Measurements from ENCODE around the gene SGIP1. TPM values are rescaled to one million over a fixed set of nuclear protein-coding genes. Genes with fewer than 3 reads are reported as not detected.

SGIP1 gene
- total and polyA plus RNA-seq, 2 experiments from 2014 or later, result 2.4 to 6.1 TPM

DNA sequence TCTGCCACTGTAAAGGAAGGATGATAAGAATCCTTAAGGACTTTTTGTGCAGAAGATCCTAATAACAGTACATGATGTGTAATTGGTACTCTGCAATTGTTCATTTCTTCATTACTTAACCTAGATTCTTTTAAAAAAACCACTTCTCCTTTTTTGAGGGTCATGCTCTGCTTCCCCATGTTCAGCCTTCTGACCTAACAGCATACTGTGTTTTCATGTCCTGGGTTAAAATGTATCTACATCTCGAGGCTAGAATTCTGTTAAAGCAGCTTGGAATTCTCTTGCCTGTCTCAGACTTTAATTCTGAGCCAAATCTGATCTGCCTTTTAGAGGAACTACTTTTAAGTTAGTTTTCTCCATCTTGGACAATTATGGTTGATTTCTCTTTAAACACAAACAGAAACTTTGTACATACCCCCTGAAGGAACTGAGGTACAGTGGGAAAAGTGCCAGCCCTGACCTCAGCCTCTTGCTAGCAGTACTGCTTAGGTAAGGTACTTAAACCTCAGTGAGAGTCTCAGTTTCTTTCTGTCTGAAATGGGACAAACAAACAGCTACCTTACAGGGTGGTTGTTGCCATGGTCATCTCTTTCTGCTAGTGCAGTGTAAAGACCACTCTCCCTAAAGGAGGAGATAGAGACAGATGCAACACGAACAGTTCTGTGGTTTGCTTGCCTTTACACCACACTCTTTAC, 115.1 kb downstream of the SGIP1 start:
- Mint-ChIP-seq H3K4me3 (no peak overlapping the region), H3K9me3 (no peaks in the 10 kb centered on the region)
- no peak overlapping the region for H3K27ac ChIP-seq (ENCODE audit: low read depth)

GRCh38 chr1:66652556-66652955, 118.6 kb downstream of the SGIP1 start:
- DNase-seq (ENCODE audit: low spot score), result peak; percentile 5
- H3K9me2 ChIP-seq (ENCODE audit: insufficient read depth), result no peaks in the 10 kb centered on the region
- H3K36me3 ChIP-seq (ENCODE audit: insufficient read depth), result no peaks in the 10 kb centered on the region
- H3K79me2 ChIP-seq (replicated peaks; ENCODE audit: insufficient read depth), result no peaks in the 10 kb centered on the region
- no peak overlapping the region for H3K4me2 ChIP-seq
- Mint-ChIP-seq H3K27ac (peak overlapping the region; percentile 54; the same call in 1 of the 2 replicates), H3K4me3 (no peak overlapping the region), H3K9me3 (no peaks in the 10 kb centered on the region), H3K4me1 (peaks cover 15% of the 10 kb centered on the region), H3K27me3 (ENCODE audit: insufficient read depth, low read depth, poor library complexity) (peaks cover 2% of the 10 kb centered on the region), H3K36me3 (ENCODE audit: low read depth) (no peaks in the 10 kb centered on the region)
- ATAC-seq, result peak; percentile 70
- no peaks in the 10 kb centered on the region for H3K27me3 ChIP-seq (ENCODE audit: insufficient read depth)
- H3K4me3 ChIP-seq, result no peak overlapping the region
- TF ChIP-seq ZNF331 (CRISPR knock-in tag; IDR thresholded peaks at IDR 0.05; ENCODE audit: low read depth) (no peak), JUNB (IDR thresholded peaks at IDR 0.05; ENCODE audit: unreplicated experiment) (no peak)
- TF ChIP-seq, protein P1, sequence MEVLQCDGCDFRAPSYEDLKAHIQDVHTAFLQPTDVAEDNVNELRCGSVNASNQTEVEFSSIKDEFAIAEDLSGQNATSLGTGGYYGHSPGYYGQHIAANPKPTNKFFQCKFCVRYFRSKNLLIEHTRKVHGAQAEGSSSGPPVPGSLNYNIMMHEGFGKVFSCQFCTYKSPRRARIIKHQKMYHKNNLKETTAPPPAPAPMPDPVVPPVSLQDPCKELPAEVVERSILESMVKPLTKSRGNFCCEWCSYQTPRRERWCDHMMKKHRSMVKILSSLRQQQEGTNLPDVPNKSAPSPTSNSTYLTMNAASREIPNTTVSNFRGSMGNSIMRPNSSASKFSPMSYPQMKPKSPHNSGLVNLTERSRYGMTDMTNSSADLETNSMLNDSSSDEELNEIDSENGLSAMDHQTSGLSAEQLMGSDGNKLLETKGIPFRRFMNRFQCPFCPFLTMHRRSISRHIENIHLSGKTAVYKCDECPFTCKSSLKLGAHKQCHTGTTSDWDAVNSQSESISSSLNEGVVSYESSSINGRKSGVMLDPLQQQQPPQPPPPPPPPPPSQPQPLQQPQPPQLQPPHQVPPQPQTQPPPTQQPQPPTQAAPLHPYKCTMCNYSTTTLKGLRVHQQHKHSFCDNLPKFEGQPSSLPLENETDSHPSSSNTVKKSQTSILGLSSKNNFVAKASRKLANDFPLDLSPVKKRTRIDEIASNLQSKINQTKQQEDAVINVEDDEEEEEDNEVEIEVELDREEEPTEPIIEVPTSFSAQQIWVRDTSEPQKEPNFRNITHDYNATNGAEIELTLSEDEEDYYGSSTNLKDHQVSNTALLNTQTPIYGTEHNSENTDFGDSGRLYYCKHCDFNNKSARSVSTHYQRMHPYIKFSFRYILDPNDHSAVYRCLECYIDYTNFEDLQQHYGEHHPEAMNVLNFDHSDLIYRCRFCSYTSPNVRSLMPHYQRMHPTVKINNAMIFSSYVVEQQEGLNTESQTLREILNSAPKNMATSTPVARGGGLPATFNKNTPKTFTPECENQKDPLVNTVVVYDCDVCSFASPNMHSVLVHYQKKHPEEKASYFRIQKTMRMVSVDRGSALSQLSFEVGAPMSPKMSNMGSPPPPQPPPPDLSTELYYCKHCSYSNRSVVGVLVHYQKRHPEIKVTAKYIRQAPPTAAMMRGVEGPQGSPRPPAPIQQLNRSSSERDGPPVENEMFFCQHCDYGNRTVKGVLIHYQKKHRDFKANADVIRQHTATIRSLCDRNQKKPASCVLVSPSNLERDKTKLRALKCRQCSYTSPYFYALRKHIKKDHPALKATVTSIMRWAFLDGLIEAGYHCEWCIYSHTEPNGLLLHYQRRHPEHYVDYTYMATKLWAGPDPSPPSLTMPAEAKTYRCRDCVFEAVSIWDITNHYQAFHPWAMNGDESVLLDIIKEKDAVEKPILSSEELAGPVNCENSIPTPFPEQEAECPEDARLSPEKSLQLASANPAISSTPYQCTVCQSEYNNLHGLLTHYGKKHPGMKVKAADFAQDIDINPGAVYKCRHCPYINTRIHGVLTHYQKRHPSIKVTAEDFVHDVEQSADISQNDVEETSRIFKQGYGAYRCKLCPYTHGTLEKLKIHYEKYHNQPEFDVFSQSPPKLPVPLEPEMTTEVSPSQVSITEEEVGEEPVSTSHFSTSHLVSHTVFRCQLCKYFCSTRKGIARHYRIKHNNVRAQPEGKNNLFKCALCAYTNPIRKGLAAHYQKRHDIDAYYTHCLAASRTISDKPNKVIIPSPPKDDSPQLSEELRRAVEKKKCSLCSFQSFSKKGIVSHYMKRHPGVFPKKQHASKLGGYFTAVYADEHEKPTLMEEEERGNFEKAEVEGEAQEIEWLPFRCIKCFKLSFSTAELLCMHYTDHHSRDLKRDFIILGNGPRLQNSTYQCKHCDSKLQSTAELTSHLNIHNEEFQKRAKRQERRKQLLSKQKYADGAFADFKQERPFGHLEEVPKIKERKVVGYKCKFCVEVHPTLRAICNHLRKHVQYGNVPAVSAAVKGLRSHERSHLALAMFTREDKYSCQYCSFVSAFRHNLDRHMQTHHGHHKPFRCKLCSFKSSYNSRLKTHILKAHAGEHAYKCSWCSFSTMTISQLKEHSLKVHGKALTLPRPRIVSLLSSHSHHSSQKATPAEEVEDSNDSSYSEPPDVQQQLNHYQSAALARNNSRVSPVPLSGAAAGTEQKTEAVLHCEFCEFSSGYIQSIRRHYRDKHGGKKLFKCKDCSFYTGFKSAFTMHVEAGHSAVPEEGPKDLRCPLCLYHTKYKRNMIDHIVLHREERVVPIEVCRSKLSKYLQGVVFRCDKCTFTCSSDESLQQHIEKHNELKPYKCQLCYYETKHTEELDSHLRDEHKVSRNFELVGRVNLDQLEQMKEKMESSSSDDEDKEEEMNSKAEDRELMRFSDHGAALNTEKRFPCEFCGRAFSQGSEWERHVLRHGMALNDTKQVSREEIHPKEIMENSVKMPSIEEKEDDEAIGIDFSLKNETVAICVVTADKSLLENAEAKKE (CRISPR knock-in tag; IDR thresholded peaks at IDR 0.05), result 0 out of 2 replicates have a peak, but pooled peaks have one; percentile 8
- no peaks in the 10 kb centered on the region for H3F3A ChIP-seq (replicated peaks; ENCODE audit: low read depth)
- H4K20me1 ChIP-seq (replicated peaks; ENCODE audit: insufficient read depth), result no peaks in the 10 kb centered on the region
- no peak overlapping the region for H3K27ac ChIP-seq (ENCODE audit: low read depth)
- no peak overlapping the region for H2AFZ ChIP-seq
- H3K4me1 ChIP-seq (ENCODE audit: insufficient read depth), result peaks cover 6% of the 10 kb centered on the region; the same call in 1 of the 2 replicates

More for the DNA sequence above, 115.1 kb downstream of the SGIP1 start:
- H3F3A ChIP-seq (replicated peaks; ENCODE audit: low read depth), result no peaks in the 10 kb centered on the region
- TF ChIP-seq, protein P2, sequence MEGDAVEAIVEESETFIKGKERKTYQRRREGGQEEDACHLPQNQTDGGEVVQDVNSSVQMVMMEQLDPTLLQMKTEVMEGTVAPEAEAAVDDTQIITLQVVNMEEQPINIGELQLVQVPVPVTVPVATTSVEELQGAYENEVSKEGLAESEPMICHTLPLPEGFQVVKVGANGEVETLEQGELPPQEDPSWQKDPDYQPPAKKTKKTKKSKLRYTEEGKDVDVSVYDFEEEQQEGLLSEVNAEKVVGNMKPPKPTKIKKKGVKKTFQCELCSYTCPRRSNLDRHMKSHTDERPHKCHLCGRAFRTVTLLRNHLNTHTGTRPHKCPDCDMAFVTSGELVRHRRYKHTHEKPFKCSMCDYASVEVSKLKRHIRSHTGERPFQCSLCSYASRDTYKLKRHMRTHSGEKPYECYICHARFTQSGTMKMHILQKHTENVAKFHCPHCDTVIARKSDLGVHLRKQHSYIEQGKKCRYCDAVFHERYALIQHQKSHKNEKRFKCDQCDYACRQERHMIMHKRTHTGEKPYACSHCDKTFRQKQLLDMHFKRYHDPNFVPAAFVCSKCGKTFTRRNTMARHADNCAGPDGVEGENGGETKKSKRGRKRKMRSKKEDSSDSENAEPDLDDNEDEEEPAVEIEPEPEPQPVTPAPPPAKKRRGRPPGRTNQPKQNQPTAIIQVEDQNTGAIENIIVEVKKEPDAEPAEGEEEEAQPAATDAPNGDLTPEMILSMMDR (conservative IDR thresholded peaks at IDR 0.05; ENCODE audit: low read depth in 2 of 2), result no peak
- no peak for TF ChIP-seq EZH2 (IDR thresholded peaks at IDR 0.05; ENCODE audit: low read depth, unreplicated experiment)
- H3K9me2 ChIP-seq (ENCODE audit: insufficient read depth), result no peaks in the 10 kb centered on the region
- Mint-ChIP-seq H3K4me1 (peaks cover 15% of the 10 kb centered on the region), H3K27ac (no peak overlapping the region), H3K27me3 (ENCODE audit: insufficient read depth, low read depth, poor library complexity) (peaks cover 2% of the 10 kb centered on the region), H3K36me3 (ENCODE audit: low read depth) (no peaks in the 10 kb centered on the region)
- H4K20me1 ChIP-seq (replicated peaks; ENCODE audit: insufficient read depth), result no peaks in the 10 kb centered on the region
- no peak overlapping the region for H2AFZ ChIP-seq
- peaks cover 6% of the 10 kb centered on the region; the same call in 1 of the 2 replicates for H3K4me1 ChIP-seq (ENCODE audit: insufficient read depth)
- no peaks in the 10 kb centered on the region for H3K36me3 ChIP-seq (ENCODE audit: insufficient read depth)
- no peak for DNase-seq (ENCODE audit: low spot score)
- H3K27me3 ChIP-seq (ENCODE audit: insufficient read depth), result no peaks in the 10 kb centered on the region
- H3K79me2 ChIP-seq (replicated peaks; ENCODE audit: insufficient read depth), result no peaks in the 10 kb centered on the region
- no peak overlapping the region for H3K4me2 ChIP-seq
- no peak for ATAC-seq
- H3K4me3 ChIP-seq, result no peak overlapping the region

All from GM23338 (cell line).